ENCODE data around the gene RCE1. TPM values are rescaled to one million over a fixed set of nuclear protein-coding genes. Genes with fewer than 3 reads are reported as not detected.

RCE1 gene
- total and polyA plus RNA-seq, 7 donors, result 3.1 to 13.2 (median 4.7) TPM

DNA sequence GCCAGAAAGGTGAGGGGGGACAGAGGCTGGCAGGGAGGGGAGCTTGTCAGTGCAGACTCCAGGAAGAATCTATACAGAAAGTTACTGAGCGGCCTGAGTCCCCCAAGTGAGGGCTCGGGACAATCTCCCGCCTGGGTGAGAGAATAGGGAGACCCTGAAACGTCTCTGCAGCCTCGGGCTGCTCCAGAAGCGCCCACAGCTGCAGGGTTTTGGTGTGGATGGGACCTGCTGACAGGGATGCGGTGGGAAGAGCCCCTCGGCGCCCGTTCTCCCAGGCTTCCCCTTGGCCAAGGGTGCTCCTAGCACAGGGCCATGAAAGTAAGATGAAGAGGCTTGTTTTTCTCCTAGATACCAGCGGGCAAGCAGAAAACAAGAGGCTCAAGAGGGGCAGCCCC, 743 bp upstream of the RCE1 start:
- Histone ChIP-seq H3K27ac (peak overlapping the region; percentile 98), H3K27me3 (ENCODE audit: insufficient read depth in 3 of 3, low read length in 2 of 3) (no peaks in the 10 kb centered on the region), H3K4me1 (peaks cover 22% of the 10 kb centered on the region), H3K36me3 (ENCODE audit: insufficient read depth in 1 of 2, low read depth in 1 of 2) (peaks cover 4 to 35% of the 10 kb centered on the region in 2 donors), H3K9me3 (no peaks in the 10 kb centered on the region), H3K4me3 (peak overlapping the region; percentile 99)
- peak in 1 of 2 donors; percentile 38 for DNase-seq
- TF ChIP-seq, protein P1, sequence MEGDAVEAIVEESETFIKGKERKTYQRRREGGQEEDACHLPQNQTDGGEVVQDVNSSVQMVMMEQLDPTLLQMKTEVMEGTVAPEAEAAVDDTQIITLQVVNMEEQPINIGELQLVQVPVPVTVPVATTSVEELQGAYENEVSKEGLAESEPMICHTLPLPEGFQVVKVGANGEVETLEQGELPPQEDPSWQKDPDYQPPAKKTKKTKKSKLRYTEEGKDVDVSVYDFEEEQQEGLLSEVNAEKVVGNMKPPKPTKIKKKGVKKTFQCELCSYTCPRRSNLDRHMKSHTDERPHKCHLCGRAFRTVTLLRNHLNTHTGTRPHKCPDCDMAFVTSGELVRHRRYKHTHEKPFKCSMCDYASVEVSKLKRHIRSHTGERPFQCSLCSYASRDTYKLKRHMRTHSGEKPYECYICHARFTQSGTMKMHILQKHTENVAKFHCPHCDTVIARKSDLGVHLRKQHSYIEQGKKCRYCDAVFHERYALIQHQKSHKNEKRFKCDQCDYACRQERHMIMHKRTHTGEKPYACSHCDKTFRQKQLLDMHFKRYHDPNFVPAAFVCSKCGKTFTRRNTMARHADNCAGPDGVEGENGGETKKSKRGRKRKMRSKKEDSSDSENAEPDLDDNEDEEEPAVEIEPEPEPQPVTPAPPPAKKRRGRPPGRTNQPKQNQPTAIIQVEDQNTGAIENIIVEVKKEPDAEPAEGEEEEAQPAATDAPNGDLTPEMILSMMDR (IDR thresholded peaks at IDR 0.05), result no peak
- WGBS, 3 donors, result 3 to 4% (median 4%) methylated on average over 11 of the region's 11 CpGs
- no peak for ATAC-seq
- intact Hi-C loops (cut with DNase I), result loop anchor here in 1 of 2 donors (2.0 kb wide), 1 partner anchor 112 kb away; no protein-coding TSS in a partner anchor

DNA sequence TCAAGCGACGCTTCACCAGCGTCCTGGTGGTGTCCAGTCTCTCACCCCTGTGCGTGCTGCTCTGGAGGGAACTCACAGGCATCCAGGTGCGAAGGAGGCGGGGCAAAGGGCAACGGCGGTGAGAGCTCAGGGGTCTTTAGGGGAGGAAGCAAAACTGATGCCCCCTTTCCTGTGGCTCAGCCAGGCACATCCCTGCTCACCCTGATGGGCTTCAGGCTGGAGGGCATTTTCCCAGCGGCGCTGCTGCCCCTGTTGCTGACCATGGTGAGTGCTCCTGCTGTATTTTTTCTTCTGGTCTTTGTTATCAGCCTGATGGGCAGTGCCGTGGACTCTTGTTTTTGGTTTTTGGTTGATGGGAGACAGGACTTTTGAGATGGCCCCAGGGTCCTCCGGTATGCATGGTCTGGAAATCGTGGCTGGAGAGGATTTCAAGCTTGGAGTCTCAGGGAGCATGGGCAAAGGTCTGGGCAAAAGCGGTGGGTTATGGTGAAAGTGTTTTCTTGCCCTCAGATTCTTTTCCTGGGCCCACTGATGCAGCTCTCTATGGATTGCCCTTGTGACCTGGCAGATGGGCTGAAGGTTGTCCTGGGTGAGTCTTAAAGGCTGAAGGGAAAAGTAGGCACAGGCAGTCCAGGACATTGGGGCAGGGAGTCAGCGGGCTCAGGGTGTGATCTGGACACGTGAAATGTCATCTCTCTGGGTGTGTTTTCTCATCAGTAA, 695 bp downstream of the RCE1 start:
- intact Hi-C loops (cut with DNase I), result loop anchor here in 1 of 2 donors (2.0 kb wide), 1 partner anchor 111 kb away; no protein-coding TSS in a partner anchor
- Histone ChIP-seq H3K9me3 (no peaks in the 10 kb centered on the region), H3K4me3 (peak overlapping the region; percentile 99), H3K27me3 (ENCODE audit: insufficient read depth in 3 of 3, low read length in 2 of 3) (no peaks in the 10 kb centered on the region), H3K36me3 (ENCODE audit: insufficient read depth in 1 of 2, low read depth in 1 of 2) (peaks cover 4 to 48% of the 10 kb centered on the region in 2 donors), H3K4me1 (peaks cover 22% of the 10 kb centered on the region), H3K27ac (peak overlapping the region; percentile 98)
- DNase-seq, result no peak
- TF ChIP-seq, protein P1 (IDR thresholded peaks at IDR 0.05), result no peak
- 12 to 16% (median 12%) methylated on average over 16 of the region's 16 CpGs for WGBS, 3 donors
- peak in 1 of 4 donors; percentile 3 for ATAC-seq

DNA sequence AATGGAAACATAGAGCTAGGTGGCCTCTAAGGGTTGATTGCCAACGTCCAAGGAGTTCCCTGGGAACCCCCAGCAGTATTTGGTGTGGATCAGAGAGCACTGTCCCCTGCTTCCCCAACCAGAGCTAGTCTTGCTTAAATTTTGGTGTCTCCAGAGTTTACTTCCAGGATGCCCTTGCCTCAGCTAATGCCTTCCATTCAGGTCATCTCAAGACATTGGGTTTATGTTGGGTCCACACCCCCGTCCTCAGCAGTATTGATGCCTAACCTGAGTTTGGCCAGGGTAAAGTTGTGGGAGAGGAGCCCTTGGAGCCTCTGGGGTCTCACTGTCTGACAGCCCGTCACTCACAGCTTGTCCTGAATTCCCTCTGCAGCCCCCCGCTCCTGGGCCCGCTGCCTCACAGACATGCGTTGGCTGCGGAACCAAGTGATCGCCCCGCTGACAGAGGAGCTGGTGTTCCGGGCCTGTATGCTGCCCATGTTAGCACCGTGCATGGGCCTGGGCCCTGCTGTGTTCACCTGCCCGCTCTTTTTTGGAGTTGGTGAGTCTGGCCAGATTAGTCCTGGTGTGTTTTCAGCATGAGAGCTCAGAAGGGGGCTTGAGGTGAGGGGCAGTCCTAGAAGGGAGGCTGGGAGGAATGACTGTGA, 1.4 kb downstream of the RCE1 start:
- Histone ChIP-seq H3K36me3 (ENCODE audit: insufficient read depth in 1 of 2, low read depth in 1 of 2) (peaks cover 4 to 51% of the 10 kb centered on the region in 2 donors), H3K4me3 (peak overlapping the region; percentile 99), H3K9me3 (no peaks in the 10 kb centered on the region), H3K27ac (no peak overlapping the region), H3K27me3 (ENCODE audit: insufficient read depth in 3 of 3, low read length in 2 of 3) (no peaks in the 10 kb centered on the region), H3K4me1 (peaks cover 22% of the 10 kb centered on the region)
- DNase-seq, result peak in 1 of 2 donors; percentile 36
- ATAC-seq, result no peak
- WGBS, 3 donors, result 84 to 93% (median 86%) methylated on average over 12 of the region's 12 CpGs
- TF ChIP-seq, protein P1 (IDR thresholded peaks at IDR 0.05), result no peak
- intact Hi-C loops (cut with DNase I), result no loop called here

DNA sequence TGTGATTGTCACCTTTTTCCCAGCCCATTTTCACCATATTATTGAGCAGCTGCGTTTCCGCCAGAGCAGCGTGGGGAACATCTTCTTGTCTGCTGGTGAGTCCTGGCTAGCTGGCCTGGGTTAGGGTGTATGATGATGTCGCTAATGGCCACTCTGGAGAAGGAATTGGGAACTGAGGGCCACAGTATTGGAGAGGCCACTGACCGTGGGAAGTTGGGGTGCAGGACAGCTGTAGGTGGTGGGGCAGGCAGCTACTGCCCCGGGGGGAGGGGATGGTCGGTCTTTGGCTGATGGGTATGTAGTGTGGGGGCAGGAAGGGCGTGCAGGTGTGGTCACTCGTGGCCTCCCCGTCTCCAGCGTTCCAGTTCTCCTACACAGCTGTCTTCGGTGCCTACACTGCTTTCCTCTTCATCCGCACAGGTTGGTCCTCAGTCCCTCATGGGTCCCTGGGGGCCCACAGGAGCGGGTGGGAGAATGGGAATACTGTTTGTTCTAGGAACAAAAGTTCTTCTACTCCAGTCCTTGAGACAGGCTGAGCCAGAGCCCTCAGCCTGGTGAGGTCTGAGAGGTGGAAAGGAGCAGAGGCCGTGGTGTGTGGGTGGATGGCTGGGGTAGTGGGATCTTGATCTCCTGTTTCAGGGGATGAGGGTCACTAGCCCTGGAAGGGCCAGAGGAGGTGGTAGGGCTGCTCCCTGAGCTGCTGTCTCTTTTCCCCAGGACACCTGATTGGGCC, 2.1 kb downstream of the RCE1 start:
- H3K9me3 ChIP-seq, result no peaks in the 10 kb centered on the region

More for the DNA sequence above, 2.1 kb downstream of the RCE1 start:
- 79 to 89% (median 86%) methylated on average over 14 to 15 of the region's 15 CpGs for WGBS, 3 donors
- H3K4me1 ChIP-seq, result peaks cover 22% of the 10 kb centered on the region
- peaks cover 4 to 56% of the 10 kb centered on the region in 2 donors for H3K36me3 ChIP-seq (ENCODE audit: insufficient read depth in 1 of 2, low read depth in 1 of 2)
- TF ChIP-seq, protein P1 (IDR thresholded peaks at IDR 0.05), result no peak
- no peak overlapping the region for H3K4me3 ChIP-seq
- no peak overlapping the region for H3K27ac ChIP-seq
- H3K27me3 ChIP-seq (ENCODE audit: insufficient read depth in 3 of 3, low read length in 2 of 3), result no peaks in the 10 kb centered on the region
- DNase-seq (peak in 1 of 2 donors; percentile 32), ATAC-seq (no peak)
- intact Hi-C loops (cut with DNase I), result no loop called here

All from psoas muscle (tissue), 8 donors.